ENCODE data around the gene MARVELD1.

MARVELD1 gene

DNA sequence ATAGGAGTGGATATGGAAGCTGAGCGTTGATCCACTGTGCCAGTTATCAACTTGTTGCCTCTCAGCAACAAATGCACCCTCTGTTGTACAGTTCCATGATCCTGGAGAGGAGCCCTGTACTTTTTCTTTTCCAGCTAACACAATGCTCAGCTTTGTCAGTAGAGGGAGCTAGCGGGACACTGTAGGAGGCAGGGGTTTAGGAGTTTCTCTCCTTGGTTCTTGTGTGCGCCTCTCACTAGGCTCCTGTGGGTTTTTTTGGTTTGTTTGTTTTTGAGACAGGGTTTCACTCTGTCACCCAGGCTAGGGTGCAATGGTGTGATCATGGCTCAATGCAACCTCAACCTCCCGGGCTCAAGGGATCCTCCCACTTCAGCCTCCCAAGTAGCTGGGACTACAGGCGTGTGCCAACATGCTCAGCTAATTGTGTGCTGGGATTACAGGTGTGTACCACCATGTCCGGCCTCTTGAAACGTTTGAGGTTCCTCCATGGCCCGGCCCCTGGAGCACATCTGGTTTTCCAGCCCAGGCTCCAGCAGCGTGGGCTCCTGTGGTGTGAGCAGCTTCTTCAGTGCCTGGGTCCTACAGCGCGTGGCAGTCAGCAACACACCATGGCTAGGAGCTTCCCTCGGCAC is 12.0 kb upstream of the MARVELD1 start:
- no peak overlapping the region for H2AFZ ChIP-seq (ENCODE audit: low read depth, low read length)
- no peak overlapping the region for H3K4me3 ChIP-seq (ENCODE audit: low read length)
- H3K9me3 ChIP-seq (ENCODE audit: insufficient read depth, low read length): no peaks in the 10 kb centered on the region
- no peaks in the 10 kb centered on the region for H4K20me1 ChIP-seq (ENCODE audit: insufficient read depth, low read length)
- TF ChIP-seq, protein P1, sequence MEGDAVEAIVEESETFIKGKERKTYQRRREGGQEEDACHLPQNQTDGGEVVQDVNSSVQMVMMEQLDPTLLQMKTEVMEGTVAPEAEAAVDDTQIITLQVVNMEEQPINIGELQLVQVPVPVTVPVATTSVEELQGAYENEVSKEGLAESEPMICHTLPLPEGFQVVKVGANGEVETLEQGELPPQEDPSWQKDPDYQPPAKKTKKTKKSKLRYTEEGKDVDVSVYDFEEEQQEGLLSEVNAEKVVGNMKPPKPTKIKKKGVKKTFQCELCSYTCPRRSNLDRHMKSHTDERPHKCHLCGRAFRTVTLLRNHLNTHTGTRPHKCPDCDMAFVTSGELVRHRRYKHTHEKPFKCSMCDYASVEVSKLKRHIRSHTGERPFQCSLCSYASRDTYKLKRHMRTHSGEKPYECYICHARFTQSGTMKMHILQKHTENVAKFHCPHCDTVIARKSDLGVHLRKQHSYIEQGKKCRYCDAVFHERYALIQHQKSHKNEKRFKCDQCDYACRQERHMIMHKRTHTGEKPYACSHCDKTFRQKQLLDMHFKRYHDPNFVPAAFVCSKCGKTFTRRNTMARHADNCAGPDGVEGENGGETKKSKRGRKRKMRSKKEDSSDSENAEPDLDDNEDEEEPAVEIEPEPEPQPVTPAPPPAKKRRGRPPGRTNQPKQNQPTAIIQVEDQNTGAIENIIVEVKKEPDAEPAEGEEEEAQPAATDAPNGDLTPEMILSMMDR (IDR thresholded peaks at IDR 0.05; ENCODE audit: low read depth, low read length): peak; percentile 74
- no peak for TF ChIP-seq EZH2phosphoT487 (IDR thresholded peaks at IDR 0.05; ENCODE audit: low read depth)
- H3K9ac ChIP-seq (ENCODE audit: low read length): no peak overlapping the region
- H3K4me2 ChIP-seq (ENCODE audit: low read length): peak overlapping the region; percentile 15; the same call in 1 of the 2 replicates
- no peak overlapping the region for H3K27ac ChIP-seq (ENCODE audit: low read length)
- H3K79me2 ChIP-seq (ENCODE audit: low read length): no peaks in the 10 kb centered on the region
- H3K27me3 ChIP-seq (ENCODE audit: low read depth, low read length): no peaks in the 10 kb centered on the region
- peaks cover 2% of the 10 kb centered on the region; the same call in 1 of the 2 replicates for H3K4me1 ChIP-seq (ENCODE audit: low read length)
- H3K36me3 ChIP-seq (replicated peaks; ENCODE audit: low read depth, low read length): no peaks in the 10 kb centered on the region

GRCh38 chr10:97703398-97704067 is 10.0 kb upstream of the MARVELD1 start:
- TF ChIP-seq, protein P1 (IDR thresholded peaks at IDR 0.05; ENCODE audit: low read depth, low read length): no peak
- no peak for TF ChIP-seq EZH2phosphoT487 (IDR thresholded peaks at IDR 0.05; ENCODE audit: low read depth)
- no peak overlapping the region for H3K4me3 ChIP-seq (ENCODE audit: low read length)
- H3K36me3 ChIP-seq (replicated peaks; ENCODE audit: low read depth, low read length): no peaks in the 10 kb centered on the region
- H3K4me1 ChIP-seq (ENCODE audit: low read length): peaks cover 2% of the 10 kb centered on the region; the same call in 1 of the 2 replicates
- H3K27ac ChIP-seq (ENCODE audit: low read length): no peak overlapping the region
- H3K9ac ChIP-seq (ENCODE audit: low read length): no peak overlapping the region
- H3K27me3 ChIP-seq (ENCODE audit: low read depth, low read length): no peaks in the 10 kb centered on the region
- no peaks in the 10 kb centered on the region for H3K9me3 ChIP-seq (ENCODE audit: insufficient read depth, low read length)
- H4K20me1 ChIP-seq (ENCODE audit: insufficient read depth, low read length): no peaks in the 10 kb centered on the region
- no peak overlapping the region for H3K4me2 ChIP-seq (ENCODE audit: low read length)
- H2AFZ ChIP-seq (ENCODE audit: low read depth, low read length): no peak overlapping the region
- no peaks in the 10 kb centered on the region for H3K79me2 ChIP-seq (ENCODE audit: low read length)

DNA sequence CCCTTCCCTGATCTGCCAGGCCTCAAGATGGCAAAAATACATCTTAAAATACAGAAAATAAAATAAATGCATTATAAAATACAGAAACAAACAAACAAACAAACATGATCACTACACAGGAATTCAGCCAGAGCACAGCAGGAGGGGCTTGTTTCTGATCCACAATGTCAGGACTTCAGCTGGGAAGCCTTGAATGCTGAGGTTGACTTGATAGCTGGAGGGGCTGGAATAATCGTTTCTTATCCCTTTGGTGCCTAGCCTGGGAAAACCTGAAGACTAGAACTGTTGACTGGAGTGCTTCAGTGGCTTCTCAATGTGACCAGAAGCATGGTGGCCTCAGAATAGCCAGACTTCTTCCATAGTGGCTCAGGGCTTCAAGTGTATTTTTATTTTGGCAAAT is 9.2 kb upstream of the MARVELD1 start:
- Histone ChIP-seq H3K9me3 (ENCODE audit: insufficient read depth, low read length) (no peaks in the 10 kb centered on the region), H3K36me3 (replicated peaks; ENCODE audit: low read depth, low read length) (no peaks in the 10 kb centered on the region), H3K4me3 (ENCODE audit: low read length) (no peak overlapping the region), H4K20me1 (ENCODE audit: insufficient read depth, low read length) (no peaks in the 10 kb centered on the region), H3K27ac (ENCODE audit: low read length) (no peak overlapping the region), H3K4me1 (ENCODE audit: low read length) (peaks cover 2% of the 10 kb centered on the region; the same call in 1 of the 2 replicates), H3K9ac (ENCODE audit: low read length) (no peak overlapping the region), H3K27me3 (ENCODE audit: low read depth, low read length) (no peaks in the 10 kb centered on the region), H2AFZ (ENCODE audit: low read depth, low read length) (no peak overlapping the region), H3K79me2 (ENCODE audit: low read length) (no peaks in the 10 kb centered on the region), H3K4me2 (ENCODE audit: low read length) (no peak overlapping the region)
- TF ChIP-seq, protein P1 (IDR thresholded peaks at IDR 0.05; ENCODE audit: low read depth, low read length): no peak
- no peak for TF ChIP-seq EZH2phosphoT487 (IDR thresholded peaks at IDR 0.05; ENCODE audit: low read depth)

GRCh38 chr10:97705006-97705670 is 8.4 kb upstream of the MARVELD1 start:
- Histone ChIP-seq H3K27ac (ENCODE audit: low read length) (no peak overlapping the region), H3K9ac (ENCODE audit: low read length) (no peak overlapping the region), H2AFZ (ENCODE audit: low read depth, low read length) (no peak overlapping the region), H4K20me1 (ENCODE audit: insufficient read depth, low read length) (no peaks in the 10 kb centered on the region), H3K4me3 (ENCODE audit: low read length) (no peak overlapping the region), H3K4me1 (ENCODE audit: low read length) (peaks cover 2% of the 10 kb centered on the region; the same call in 1 of the 2 replicates), H3K9me3 (ENCODE audit: insufficient read depth, low read length) (no peaks in the 10 kb centered on the region), H3K4me2 (ENCODE audit: low read length) (no peak overlapping the region), H3K27me3 (ENCODE audit: low read depth, low read length) (no peaks in the 10 kb centered on the region), H3K36me3 (replicated peaks; ENCODE audit: low read depth, low read length) (no peaks in the 10 kb centered on the region), H3K79me2 (ENCODE audit: low read length) (no peaks in the 10 kb centered on the region)
- TF ChIP-seq, protein P1 (IDR thresholded peaks at IDR 0.05; ENCODE audit: low read depth, low read length): no peak
- no peak for TF ChIP-seq EZH2phosphoT487 (IDR thresholded peaks at IDR 0.05; ENCODE audit: low read depth)
